ENCODE data around the gene TAS2R43. TPM values are rescaled to one million over a fixed set of nuclear protein-coding genes. Genes with fewer than 3 reads are reported as not detected.

Gene TAS2R43
- total RNA-seq, 1 experiment from 2014 or later: 0.48 TPM

- Histone ChIP-seq H3K56ac (ENCODE audit: insufficient read length, low read depth, low read length) (no peak overlapping the region), H2BK12ac (ENCODE audit: insufficient read length, low read depth, low read length) (no peak overlapping the region), H3K18ac (ENCODE audit: insufficient read length, low read depth, low read length) (no peak overlapping the region), H4K5ac (ENCODE audit: insufficient read length, low read depth, low read length) (no peak overlapping the region), H3K27me3 (ENCODE audit: insufficient read depth, low read length) (no peaks in the 10 kb centered on the region; the same call in 1 of the 2 replicates), H3K9me3 (ENCODE audit: control insufficient read depth, low read depth, low read length) (no peaks in the 10 kb centered on the region), H2BK5ac (ENCODE audit: insufficient read length, low read length) (no peak overlapping the region), H3K9ac (ENCODE audit: extremely low read depth, insufficient read length, low read length) (no peak overlapping the region), H2BK20ac (ENCODE audit: low read depth, low read length, poor library complexity, severe bottlenecking) (no peak overlapping the region), H4K91ac (ENCODE audit: insufficient read length, low read depth, low read length) (no peak overlapping the region), H3K4me2 (ENCODE audit: insufficient read depth, insufficient read length, low read length) (no peak overlapping the region), H3K79me1 (ENCODE audit: insufficient read depth, low read depth, low read length, poor library complexity, severe bottlenecking) (no peaks in the 10 kb centered on the region), H3K23me2 (ENCODE audit: insufficient read length, low read depth, low read length, poor library complexity, severe bottlenecking) (no peaks in the 10 kb centered on the region), H3K4me1 (ENCODE audit: insufficient read depth, low read length) (no peaks in the 10 kb centered on the region; the same call in 1 of the 2 replicates), H2BK120ac (ENCODE audit: low read depth, low read length, poor library complexity, severe bottlenecking) (no peak overlapping the region), H3K23ac (ENCODE audit: insufficient read length, low read depth, low read length) (no peak overlapping the region), H2AFZ (ENCODE audit: low read length) (no peak overlapping the region), H3K27ac (ENCODE audit: insufficient read length, low read depth, low read length) (no peak overlapping the region), H4K20me1 (ENCODE audit: control insufficient read depth, insufficient read depth, insufficient read length) (no peaks in the 10 kb centered on the region), H3K79me2 (ENCODE audit: insufficient read depth, low read length) (no peaks in the 10 kb centered on the region), H2AK5ac (ENCODE audit: insufficient read length, low read length) (no peak overlapping the region), H3T11ph (ENCODE audit: low read length) (no peak overlapping the region), H3K14ac (ENCODE audit: insufficient read depth, low read length) (no peak overlapping the region), H3K4ac (ENCODE audit: low read depth, low read length) (no peak overlapping the region), H4K8ac (replicated peaks; ENCODE audit: insufficient read length, low read depth, low read length) (no peak overlapping the region), H2BK15ac (ENCODE audit: low read depth, low read length) (no peak overlapping the region)
- no peak for DNase-seq
- TF ChIP-seq, protein P1, sequence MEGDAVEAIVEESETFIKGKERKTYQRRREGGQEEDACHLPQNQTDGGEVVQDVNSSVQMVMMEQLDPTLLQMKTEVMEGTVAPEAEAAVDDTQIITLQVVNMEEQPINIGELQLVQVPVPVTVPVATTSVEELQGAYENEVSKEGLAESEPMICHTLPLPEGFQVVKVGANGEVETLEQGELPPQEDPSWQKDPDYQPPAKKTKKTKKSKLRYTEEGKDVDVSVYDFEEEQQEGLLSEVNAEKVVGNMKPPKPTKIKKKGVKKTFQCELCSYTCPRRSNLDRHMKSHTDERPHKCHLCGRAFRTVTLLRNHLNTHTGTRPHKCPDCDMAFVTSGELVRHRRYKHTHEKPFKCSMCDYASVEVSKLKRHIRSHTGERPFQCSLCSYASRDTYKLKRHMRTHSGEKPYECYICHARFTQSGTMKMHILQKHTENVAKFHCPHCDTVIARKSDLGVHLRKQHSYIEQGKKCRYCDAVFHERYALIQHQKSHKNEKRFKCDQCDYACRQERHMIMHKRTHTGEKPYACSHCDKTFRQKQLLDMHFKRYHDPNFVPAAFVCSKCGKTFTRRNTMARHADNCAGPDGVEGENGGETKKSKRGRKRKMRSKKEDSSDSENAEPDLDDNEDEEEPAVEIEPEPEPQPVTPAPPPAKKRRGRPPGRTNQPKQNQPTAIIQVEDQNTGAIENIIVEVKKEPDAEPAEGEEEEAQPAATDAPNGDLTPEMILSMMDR (conservative IDR thresholded peaks at IDR 0.05): no peak
- Mint-ChIP-seq H3K27me3 (ENCODE audit: low read depth) (no peaks in the 10 kb centered on the region; the same call in none of the 2 replicates), H3K27ac (no peak overlapping the region), H3K4me3 (no peak overlapping the region), H3K4me1 (peaks cover 18 to 19% of the 10 kb centered on the region in 2 experiments), H3K36me3 (ENCODE audit: insufficient read depth in 1 of 3, low read depth in 3 of 3) (peaks cover 0 to 4% (median 3%) of the 10 kb centered on the region in 3 experiments; a peak in 4 of 7 replicates), H3K9me3 (peaks cover 0 to under 1% of the 10 kb centered on the region in 2 experiments; a peak in 1 of 5 replicates)
- WGBS (ENCODE audit: extremely low coverage, insufficient read length, low lambda C conversion rate): no CpG with 5 or more reads among the region's 3 CpGs
Measured at GRCh38 chr12:11075642-11076041, 16.5 kb downstream of the TAS2R43 start.
